ENCODE data around the gene TAS2R42. TPM values are rescaled to one million over a fixed set of nuclear protein-coding genes. Genes with fewer than 3 reads are reported as not detected.

The TAS2R42 gene, protein sequence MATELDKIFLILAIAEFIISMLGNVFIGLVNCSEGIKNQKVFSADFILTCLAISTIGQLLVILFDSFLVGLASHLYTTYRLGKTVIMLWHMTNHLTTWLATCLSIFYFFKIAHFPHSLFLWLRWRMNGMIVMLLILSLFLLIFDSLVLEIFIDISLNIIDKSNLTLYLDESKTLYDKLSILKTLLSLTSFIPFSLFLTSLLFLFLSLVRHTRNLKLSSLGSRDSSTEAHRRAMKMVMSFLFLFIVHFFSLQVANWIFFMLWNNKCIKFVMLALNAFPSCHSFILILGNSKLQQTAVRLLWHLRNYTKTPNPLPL
- not detected in 2 replicates for total RNA-seq

DNA sequence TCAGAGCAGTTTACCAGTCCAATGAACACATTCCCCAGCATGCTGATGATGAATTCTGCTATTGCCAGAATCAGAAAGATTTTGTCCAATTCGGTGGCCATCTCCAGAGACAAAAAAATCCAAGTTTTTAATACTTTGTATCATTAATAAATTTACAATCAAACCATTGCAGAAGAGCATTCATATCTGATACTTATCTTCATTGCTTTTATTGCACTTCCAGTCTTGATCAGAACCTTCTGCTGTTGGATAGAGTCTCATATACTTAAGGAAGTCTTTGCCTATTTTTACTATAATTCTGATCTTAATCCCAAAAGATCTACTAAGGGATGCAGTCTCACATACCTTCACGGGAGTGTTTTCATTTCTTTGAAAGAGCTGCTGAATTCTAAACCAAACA is at the start of gene TAS2R42:
TSS of gene TAS2R42 (minus strand) at position 101 of the 400 bp plus-strand sequence. CDS start at position 101, 0 bp downstream.

DNA sequence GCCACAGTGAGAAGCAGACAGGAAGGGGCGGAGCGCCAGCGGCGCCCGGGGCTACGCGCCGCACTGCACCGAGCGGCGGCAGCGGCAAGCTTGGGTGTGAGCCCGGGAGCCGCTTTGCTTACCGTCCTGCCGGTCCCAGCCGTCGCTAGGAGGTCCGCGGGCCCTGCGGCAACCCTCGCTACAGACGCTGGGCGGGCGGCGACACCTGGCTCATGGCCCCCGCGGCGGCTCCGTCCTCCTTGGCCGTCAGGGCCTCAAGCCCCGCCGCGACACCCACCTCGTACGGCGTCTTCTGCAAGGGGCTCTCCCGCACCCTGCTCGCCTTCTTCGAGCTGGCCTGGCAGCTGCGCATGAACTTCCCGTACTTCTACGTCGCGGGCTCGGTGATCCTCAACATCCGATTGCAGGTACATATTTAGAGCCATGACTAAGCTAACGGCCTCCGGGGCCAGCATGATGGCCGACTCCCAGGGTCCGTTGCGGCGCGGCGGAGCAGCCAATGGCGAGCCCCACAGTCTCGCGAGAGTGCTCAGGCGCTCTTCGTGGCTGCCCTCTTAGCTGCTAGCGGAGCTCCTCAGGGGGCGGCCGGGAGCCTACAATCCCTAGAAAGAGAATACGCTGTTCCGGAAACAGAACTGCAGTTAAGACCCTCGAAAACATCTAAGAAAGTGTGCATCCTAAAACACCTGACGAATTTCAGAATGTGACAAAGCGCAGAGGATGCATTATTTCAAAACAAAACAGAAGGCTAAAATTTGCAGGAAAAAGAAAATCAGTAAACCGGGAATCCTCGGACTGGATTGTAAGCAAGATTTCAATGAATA is 15.4 kb downstream of the TAS2R42 start, which contains the start of gene SMIM10L1:
TSS of gene SMIM10L1 (plus strand) at position 50 of the 824 bp plus-strand sequence. CDS start at position 213, 163 bp downstream.

Other genes with a start within 250 kb of the TAS2R42 start
- gene TAS2R14, start 247.7 kb downstream of the TAS2R42 start, total RNA-seq = 0.68 and 4.1 TPM in 2 replicates
- 0.34 and 5.9 TPM in 2 replicates for gene TAS2R50, start 200.0 kb downstream of the TAS2R42 start, total RNA-seq
- 0.34 and 6.2 TPM in 2 replicates for gene TAS2R20, start 188.6 kb downstream of the TAS2R42 start, total RNA-seq
- 0.34 and 7.6 TPM in 2 replicates for gene TAS2R19, start 164.3 kb downstream of the TAS2R42 start, total RNA-seq
- gene TAS2R31, start 155.5 kb downstream of the TAS2R42 start, total RNA-seq = 0.68 and 5.6 TPM in 2 replicates
- gene TAS2R46, start 124.6 kb downstream of the TAS2R42 start, total RNA-seq = 0.34 and 5.1 TPM in 2 replicates
- gene TAS2R43, start 94.6 kb downstream of the TAS2R42 start, total RNA-seq = 0.34 TPM in 1 of 2 replicates, not detected in the other
- gene TAS2R30, start 52.3 kb downstream of the TAS2R42 start, total RNA-seq = 0.68 and 8.0 TPM in 2 replicates
- gene SMIM10L1, start 15.7 kb downstream of the TAS2R42 start, total RNA-seq = 3.8 and 5.2 TPM in 2 replicates
- not detected in 2 replicates for gene PRB3, start 82.8 kb upstream of the TAS2R42 start, total RNA-seq
- not detected in 2 replicates for gene PRB4, start 123.5 kb upstream of the TAS2R42 start, total RNA-seq
- not detected in 2 replicates for gene PRB2, start 208.6 kb upstream of the TAS2R42 start, total RNA-seq

Measured in nasal cavity respiratory epithelium epithelial cell of viscerocranial mucosa (primary cell).